ENCODE measurements around the gene CHTF8.

The CHTF8 gene

DNA sequence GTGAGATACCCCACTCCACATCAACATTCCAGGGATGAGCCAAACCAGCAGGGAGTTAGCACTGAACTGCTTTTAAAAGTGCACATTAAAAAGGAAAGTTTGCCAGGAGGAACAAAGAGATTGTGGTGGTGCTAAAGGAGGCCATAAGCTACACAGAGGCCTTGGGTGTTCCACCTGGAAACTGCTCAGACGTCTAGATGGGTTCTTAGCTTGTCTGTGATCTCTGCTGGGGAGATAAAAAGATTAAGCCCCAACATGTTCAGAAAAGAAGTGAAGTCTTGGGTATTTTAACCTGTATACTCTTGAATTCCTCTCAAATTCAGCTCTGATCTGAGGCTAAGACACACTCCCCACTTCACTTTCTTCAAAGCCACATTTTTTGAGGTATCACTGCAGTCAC, 16.6 kb downstream of the CHTF8 start:
- TF ChIP-seq, protein P1, sequence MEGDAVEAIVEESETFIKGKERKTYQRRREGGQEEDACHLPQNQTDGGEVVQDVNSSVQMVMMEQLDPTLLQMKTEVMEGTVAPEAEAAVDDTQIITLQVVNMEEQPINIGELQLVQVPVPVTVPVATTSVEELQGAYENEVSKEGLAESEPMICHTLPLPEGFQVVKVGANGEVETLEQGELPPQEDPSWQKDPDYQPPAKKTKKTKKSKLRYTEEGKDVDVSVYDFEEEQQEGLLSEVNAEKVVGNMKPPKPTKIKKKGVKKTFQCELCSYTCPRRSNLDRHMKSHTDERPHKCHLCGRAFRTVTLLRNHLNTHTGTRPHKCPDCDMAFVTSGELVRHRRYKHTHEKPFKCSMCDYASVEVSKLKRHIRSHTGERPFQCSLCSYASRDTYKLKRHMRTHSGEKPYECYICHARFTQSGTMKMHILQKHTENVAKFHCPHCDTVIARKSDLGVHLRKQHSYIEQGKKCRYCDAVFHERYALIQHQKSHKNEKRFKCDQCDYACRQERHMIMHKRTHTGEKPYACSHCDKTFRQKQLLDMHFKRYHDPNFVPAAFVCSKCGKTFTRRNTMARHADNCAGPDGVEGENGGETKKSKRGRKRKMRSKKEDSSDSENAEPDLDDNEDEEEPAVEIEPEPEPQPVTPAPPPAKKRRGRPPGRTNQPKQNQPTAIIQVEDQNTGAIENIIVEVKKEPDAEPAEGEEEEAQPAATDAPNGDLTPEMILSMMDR (conservative IDR thresholded peaks at IDR 0.05; ENCODE audit: low read depth, low read length) = no peak
- DNase-seq (ENCODE audit: low read depth) = no peak
- no peak overlapping the region for H3K4me3 ChIP-seq (ENCODE audit: low read length)

DNA sequence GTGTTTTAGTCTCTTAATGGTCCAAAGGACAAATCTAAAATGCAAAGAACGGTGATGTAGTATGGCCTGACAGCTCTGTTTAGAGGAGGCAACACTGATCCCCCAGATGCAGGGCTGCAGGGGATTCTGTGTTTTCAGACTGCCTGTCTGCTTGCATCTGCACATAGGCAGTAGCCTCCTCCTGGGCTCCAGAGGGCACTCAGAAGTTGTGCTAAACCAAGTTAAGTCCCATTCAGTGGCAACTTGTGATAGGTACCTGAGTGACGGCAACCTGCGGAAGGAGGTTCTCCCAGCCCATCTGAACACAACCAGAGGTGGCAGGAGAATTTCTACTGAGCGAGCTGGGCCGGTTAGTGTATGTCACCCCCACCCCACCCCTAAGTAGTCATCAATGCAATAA, 17.0 kb downstream of the CHTF8 start:
- DNase-seq (ENCODE audit: low read depth) = no peak
- TF ChIP-seq, protein P1 (conservative IDR thresholded peaks at IDR 0.05; ENCODE audit: low read depth, low read length) = no peak
- H3K4me3 ChIP-seq (ENCODE audit: low read length) = no peak overlapping the region

DNA sequence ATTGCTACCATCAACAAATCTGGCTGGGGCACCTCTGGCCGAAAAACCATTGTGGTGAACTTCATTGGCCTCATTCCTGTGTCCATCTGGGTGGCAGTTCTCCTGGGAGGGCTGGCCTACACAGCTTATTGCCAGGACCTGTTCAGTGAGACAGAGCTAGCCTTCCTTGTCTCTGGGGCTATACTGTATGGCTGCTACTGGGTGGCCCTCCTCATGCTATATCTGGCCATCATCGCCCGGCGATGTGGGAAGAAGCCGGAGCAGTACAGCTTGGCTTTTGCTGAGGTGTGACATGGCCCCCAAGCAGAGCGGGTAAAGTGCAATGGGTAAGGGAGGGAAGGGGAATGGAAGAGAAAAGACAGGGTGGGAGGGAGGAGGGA, 17.4 kb downstream of the CHTF8 start:
- no peak for DNase-seq (ENCODE audit: low read depth)
- TF ChIP-seq, protein P1 (conservative IDR thresholded peaks at IDR 0.05; ENCODE audit: low read depth, low read length) = no peak

DNA sequence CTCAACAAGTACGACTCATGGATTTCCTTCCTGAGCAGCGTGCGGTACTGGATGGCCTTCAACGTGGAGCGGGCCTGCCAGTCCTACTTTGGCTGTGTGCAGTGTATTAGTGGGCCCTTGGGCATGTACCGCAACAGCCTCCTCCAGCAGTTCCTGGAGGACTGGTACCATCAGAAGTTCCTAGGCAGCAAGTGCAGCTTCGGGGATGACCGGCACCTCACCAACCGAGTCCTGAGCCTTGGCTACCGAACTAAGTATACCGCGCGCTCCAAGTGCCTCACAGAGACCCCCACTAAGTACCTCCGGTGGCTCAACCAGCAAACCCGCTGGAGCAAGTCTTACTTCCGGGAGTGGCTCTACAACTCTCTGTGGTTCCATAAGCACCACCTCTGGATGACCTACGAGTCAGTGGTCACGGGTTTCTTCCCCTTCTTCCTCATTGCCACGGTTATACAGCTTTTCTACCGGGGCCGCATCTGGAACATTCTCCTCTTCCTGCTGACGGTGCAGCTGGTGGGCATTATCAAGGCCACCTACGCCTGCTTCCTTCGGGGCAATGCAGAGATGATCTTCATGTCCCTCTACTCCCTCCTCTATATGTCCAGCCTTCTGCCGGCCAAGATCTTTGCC, 17.9 kb downstream of the CHTF8 start:
- DNase-seq (ENCODE audit: low read depth) = no peak
- H3K4me3 ChIP-seq (ENCODE audit: low read length) = no peak overlapping the region
- TF ChIP-seq, protein P1 (conservative IDR thresholded peaks at IDR 0.05; ENCODE audit: low read depth, low read length) = no peak

More for the DNA sequence above, 17.4 kb downstream of the CHTF8 start:
- H3K4me3 ChIP-seq (ENCODE audit: low read length) = no peak overlapping the region

DNA sequence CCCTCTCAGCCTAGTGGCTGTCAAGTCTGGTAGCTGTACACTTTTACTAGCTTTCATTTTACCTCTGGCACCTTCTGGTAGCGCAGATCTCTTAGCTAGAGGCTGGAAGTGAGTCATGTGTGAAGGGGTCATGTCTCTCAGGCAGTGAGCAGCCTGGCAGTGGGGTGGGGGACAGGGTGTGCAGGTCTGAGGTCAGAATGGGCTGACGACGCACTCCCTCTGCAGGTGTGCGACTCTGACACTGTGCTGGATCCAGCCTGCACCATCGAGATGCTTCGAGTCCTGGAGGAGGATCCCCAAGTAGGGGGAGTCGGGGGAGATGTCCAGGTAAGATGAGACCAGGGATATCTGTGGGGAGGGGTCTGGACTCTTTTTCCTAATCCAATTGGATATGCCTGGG, 19.2 kb downstream of the CHTF8 start:
- TF ChIP-seq, protein P1 (conservative IDR thresholded peaks at IDR 0.05; ENCODE audit: low read depth, low read length) = no peak
- no peak for DNase-seq (ENCODE audit: low read depth)
- no peak overlapping the region for H3K4me3 ChIP-seq (ENCODE audit: low read length)

DNA sequence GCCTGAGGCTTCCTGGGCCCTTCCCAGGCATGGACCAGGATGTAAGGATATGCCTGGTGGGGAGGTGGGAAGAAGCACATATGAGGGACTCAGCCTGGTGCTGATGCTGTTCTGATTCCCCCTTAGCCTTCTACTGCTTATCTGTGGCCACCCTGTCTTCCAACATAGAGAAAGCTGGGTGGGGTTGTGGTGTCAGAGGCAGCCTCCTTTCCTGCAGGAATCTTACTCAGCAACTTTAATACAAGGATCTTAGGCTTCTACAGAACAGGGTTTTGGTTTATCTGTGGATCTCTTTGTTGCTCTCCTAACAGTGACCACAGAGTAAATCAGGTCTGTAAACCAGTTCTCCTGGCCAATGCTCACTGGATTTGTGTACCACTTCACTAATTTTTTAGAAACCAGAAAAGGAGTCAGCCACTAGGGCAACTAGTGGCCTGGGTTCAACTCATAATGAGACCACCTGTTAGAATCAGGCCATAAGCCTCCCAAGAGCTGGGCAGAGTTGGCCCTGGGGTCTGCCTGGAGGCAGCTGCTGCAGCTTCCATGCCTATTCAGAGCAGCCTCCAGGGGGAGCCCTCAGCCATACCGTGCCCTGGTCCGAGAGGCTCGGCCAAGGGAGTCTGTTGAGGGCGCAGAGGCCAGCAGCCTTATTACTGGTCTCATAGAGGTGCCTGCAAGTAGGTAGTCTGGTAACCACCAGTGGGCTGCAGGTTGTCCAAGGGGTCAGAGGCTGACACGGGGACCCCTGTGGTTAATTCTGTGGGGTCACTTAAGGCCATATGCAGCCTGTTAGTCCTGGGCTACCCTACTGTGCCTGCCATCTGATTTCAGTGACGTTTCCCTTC, 19.9 kb downstream of the CHTF8 start:
- DNase-seq (ENCODE audit: low read depth) = no peak
- TF ChIP-seq, protein P1 (conservative IDR thresholded peaks at IDR 0.05; ENCODE audit: low read depth, low read length) = peak; percentile 86
- no peak overlapping the region for H3K4me3 ChIP-seq (ENCODE audit: low read length)

DNA sequence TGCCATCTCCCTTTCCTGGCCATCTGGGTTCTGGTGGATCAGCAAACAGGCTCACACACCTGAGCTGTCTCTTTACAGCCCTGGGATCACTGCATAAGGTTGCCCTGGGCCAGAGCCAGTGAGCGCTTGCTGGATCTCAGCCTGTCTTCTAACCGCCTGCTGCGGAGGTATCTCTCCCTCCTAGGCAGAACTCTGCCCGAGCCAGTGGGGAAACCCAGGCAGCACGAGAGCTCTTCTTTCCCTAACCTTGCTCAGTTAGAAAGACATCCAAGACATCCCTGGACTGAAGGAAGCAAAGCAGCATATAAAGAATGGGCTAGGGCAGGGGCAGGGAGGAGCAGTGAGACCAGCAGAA, 20.5 kb downstream of the CHTF8 start:
- H3K4me3 ChIP-seq (ENCODE audit: low read length) = no peak overlapping the region
- TF ChIP-seq, protein P1 (conservative IDR thresholded peaks at IDR 0.05; ENCODE audit: low read depth, low read length) = no peak
- DNase-seq (ENCODE audit: low read depth) = no peak
